Epithelial cell of esophagus (primary cell): Measurements from ENCODE around the gene DAPK2.

Source experiments
- DNase-seq: peaks from one replicate; pipeline ENCODE4 v3.0.0; 2010; ENCODE audit warnings: low read depth
- H3K4me3 ChIP-seq: 2 replicates; pipeline ENCODE4 v1.5.1; 2011; ENCODE audit warnings: mild to moderate bottlenecking, low read length, control low read depth
- TF ChIP-seq, protein P1 (sequence below): IDR thresholded peaks from 2 replicates; pipeline ENCODE4 v1.5.1; 2011; ENCODE audit warnings: low read depth, mild to moderate bottlenecking, low read length, control low read depth, inconsistent platforms; ENCODE audit not compliant: insufficient read depth; ENCODE audit errors: missing control alignments

DAPK2 gene

DNA sequence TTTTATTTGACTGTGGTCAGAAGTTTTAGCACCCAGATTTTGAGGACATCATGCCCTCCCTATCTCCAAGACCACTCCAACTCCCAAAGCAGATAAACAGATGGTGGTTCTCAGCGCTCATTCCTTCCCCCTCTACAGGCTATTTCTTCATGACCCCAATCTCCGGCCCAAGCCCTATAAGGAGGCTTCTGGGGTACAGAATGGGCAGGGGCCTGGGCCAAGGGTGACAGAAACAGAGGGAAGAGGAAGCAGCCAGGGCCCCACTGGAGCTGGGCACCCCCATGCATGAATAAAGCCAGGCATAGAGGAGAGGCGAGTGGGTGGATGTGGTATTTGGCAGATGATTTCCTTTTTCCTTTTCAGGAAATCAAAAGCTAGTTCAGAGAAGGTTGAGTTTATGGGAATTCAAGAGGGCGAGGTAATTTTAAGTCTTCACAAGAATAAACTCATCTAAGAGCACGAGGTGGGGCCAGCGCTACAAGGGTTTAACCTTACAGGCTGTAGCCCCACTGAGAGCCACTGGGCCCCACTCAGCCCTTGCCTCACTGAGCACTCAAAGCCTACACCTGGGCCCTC is 107.7 kb downstream of the DAPK2 start:
- TF ChIP-seq, protein P1, sequence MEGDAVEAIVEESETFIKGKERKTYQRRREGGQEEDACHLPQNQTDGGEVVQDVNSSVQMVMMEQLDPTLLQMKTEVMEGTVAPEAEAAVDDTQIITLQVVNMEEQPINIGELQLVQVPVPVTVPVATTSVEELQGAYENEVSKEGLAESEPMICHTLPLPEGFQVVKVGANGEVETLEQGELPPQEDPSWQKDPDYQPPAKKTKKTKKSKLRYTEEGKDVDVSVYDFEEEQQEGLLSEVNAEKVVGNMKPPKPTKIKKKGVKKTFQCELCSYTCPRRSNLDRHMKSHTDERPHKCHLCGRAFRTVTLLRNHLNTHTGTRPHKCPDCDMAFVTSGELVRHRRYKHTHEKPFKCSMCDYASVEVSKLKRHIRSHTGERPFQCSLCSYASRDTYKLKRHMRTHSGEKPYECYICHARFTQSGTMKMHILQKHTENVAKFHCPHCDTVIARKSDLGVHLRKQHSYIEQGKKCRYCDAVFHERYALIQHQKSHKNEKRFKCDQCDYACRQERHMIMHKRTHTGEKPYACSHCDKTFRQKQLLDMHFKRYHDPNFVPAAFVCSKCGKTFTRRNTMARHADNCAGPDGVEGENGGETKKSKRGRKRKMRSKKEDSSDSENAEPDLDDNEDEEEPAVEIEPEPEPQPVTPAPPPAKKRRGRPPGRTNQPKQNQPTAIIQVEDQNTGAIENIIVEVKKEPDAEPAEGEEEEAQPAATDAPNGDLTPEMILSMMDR = no peak
- H3K4me3 ChIP-seq = no peak overlapping the region
- no peak for DNase-seq

DNA sequence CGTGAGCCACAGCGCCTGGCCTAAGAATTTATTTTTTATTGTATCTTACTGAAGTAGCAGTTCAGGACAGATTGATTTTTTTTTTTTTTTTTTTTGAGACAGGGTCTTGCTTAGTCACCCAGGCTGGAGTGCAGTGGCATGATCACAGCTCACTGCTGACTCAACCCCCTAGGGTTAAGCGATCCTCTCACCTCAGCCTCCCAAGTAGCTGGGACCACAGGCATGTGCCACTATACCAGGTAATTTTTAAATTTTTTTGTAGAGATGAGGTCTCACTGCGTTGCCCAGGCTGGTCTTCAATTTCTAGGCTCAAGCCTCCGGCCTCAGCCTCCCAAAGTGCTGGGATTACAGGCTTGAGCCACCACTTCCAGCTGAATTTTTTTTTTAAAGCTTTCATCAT is 112.8 kb downstream of the DAPK2 start:
- peak; percentile 80 for DNase-seq
- no peak overlapping the region for H3K4me3 ChIP-seq
- TF ChIP-seq, protein P1 = no peak

DNA sequence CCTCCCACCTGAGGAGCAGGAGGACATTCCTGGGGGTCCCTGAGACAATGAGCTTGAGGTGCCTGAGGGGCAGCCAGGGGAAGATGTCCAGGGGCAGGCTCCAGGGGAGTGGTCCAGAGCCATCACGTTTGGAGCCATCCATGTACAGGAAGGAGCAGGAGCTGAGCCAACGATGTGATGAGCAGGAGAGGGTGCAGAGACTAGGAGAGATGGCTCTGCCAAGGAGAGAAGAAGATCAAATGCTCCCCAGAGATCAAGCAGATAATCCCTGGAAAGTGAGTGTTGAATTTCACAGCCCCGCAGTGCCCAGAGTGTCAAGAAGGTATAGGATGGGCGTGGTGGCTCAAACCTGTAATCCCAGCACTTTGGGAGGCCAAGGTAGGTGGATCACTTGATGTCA is 114.7 kb downstream of the DAPK2 start:
- DNase-seq = no peak
- H3K4me3 ChIP-seq = no peak overlapping the region
- TF ChIP-seq, protein P1 = no peak

DNA sequence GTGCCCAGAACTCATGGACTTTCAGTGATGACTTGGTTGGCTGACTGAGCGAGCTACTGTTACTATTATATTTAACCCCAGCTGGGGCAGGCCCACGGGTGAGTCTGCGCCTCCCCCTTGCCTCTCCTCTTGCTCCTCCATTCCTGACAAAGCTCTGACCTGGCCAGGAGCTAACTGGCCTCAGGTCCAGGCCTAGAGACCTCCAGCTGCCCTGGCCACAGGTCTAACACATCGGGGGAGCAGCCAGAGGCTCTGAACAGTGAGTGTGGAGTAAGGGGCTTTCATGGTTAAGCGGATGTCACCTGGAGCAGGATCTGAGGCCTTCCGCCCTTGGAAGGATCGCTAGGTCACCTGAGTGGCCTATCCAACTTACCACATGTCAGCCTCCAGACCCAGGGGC is 116.3 kb downstream of the DAPK2 start:
- no peak for DNase-seq

DNA sequence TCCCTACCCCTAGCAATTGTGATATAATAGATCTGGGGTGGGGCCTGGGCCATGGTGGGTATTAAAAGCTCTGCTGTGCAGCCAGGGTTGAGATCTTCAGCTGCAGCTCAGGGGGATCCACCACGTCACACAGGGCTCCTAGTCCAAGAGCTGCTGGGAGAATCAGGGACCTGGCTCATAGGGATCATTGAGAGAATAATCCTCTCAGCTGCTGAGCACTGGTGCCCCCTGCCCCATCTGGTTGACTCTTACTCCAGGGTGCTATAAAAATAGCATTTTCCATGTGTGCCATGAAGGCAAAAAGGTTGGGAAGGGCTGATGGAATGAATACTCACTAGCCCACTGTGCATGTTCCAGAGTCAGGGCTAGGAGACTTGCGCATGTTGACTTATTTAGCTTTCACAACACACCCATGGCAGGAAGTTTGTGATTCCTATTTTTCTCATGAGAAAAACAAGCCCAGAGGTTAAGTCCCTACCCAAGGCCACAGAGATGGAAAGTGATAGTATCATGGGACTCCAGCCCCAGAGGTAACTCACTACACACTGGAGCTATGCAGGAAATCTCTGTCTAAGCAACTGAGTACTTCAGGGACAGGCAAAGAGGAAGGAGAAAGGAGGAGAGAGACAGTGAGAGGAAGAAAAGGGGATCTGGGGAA is 118.0 kb downstream of the DAPK2 start:
- H3K4me3 ChIP-seq = no peak overlapping the region
- DNase-seq = no peak
- TF ChIP-seq, protein P1 = no peak

More for the DNA sequence above, 116.3 kb downstream of the DAPK2 start:
- TF ChIP-seq, protein P1 = no peak
- H3K4me3 ChIP-seq = no peak overlapping the region

DNA sequence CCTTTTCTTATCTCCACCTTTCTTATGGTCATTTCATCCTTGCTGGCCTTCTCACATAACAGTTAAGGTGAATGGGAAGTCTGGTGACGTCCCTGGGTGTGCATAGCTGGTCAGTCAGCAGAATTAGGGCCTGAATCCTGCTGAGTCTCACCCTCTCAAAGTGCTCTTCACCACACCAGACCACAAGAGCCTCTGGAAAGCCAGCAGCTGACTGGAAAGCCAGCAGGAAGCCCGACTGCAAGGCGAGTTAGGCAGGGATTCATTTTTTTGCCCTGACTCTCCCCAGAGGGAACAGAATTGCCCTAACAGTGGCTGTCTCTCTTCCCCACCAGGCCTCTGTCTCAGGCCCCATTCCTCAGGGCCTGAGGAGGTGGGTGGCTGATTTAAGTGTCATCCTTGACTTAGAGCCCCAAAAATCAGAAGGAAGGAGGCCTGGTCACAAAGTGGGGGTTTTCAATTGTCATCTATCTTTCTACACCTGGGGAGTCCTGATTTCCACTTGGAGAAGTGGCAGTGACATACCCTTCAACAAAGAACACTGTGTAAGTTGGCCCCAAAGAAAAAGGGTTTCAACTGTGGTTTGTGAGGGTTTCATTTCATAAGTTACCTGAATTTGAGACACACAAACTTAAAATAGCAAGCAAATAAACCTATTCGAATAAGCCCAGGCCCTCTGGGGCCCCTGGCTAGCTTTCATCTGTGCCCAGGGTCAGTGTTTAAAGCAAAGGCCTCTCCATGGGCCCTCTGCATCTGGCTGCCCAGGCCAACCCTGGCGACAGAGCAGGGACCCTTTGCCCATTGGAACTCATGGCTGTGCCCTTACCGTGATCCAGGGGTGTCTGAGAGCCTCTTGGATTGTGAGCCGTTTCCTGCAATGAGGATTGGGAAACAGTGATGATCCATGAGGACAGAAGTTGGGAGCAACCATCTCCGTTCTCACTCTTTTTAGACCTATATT is 122.0 kb downstream of the DAPK2 start:
- DNase-seq = no peak
- TF ChIP-seq, protein P1 = no peak
- H3K4me3 ChIP-seq = no peak overlapping the region
